HepG2 (cell line): ENCODE data around the gene LSMEM2. TPM values are rescaled to one million over a fixed set of nuclear protein-coding genes. Genes with fewer than 3 reads are reported as not detected.
A peak's percentile ranks its signal among the peaks of the same experiment; 100 is the strongest.

Experiments
- BCL3 ChIP-seq: sonication (generic); formaldehyde crosslinking; IDR thresholded peaks from 2 replicates; pipeline ENCODE4 v1.5.1; 2020; ENCODE audit warnings: mild to moderate bottlenecking, missing genetic modification reagents, moderate library complexity
- BRCA1 ChIP-seq: sonication (generic); formaldehyde crosslinking; IDR thresholded peaks from 2 replicates; pipeline ENCODE4 v1.4.0; 2020; ENCODE audit warnings: missing genetic modification reagents
- HDAC1 ChIP-seq: sonication (generic); formaldehyde crosslinking; IDR thresholded peaks from 2 replicates; pipeline ENCODE4 v1.5.1; 2020; ENCODE audit warnings: mild to moderate bottlenecking, missing genetic modification reagents
- HMGXB3 ChIP-seq: sonication (generic); formaldehyde crosslinking; IDR thresholded peaks from 2 replicates; pipeline ENCODE4 v1.4.0; 2020; ENCODE audit warnings: missing genetic modification reagents, borderline replicate concordance
- HMGXB4 ChIP-seq, 2 experiments: sonication (generic) in 1 of 2; formaldehyde crosslinking in 1 of 2; IDR thresholded peaks; 2 replicates each; pipeline versions ENCODE4 v1.4.0 to v1.6.1; 2018 to 2020; ENCODE audit warnings: missing genetic modification reagents in 2 of 2, borderline replicate concordance in 1 of 2, low read depth in 1 of 2, mild to moderate bottlenecking in 1 of 2, missing biosample characterization in 1 of 2
- KDM5B ChIP-seq: sonication (generic); formaldehyde crosslinking; IDR thresholded peaks from 2 replicates; pipeline ENCODE4 v1.4.0; 2020; ENCODE audit warnings: missing genetic modification reagents, mild to moderate bottlenecking, borderline replicate concordance
- SPEN ChIP-seq: sonication (generic); formaldehyde crosslinking; IDR thresholded peaks from 2 replicates; pipeline ENCODE4 v1.5.1; 2020; ENCODE audit warnings: low read depth, mild to moderate bottlenecking, missing genetic modification reagents
- ZNF883 ChIP-seq: sonication (generic); formaldehyde crosslinking; IDR thresholded peaks from 2 replicates; pipeline ENCODE4 v1.5.1; 2020; ENCODE audit warnings: mild to moderate bottlenecking, missing genetic modification reagents; ENCODE audit errors: not compliant biosample characterization
- ZSCAN21 ChIP-seq: sonication (generic); formaldehyde crosslinking; IDR thresholded peaks from 2 replicates; pipeline ENCODE4 v1.8.0; 2022; ENCODE audit warnings: mild to moderate bottlenecking, missing genetic modification reagents, moderate library complexity, borderline replicate concordance
- polyA plus RNA-seq, 8 experiments: library from polyadenylated mRNA; depleted of rRNA in 3 of 8; stranded (reverse) in 7 of 8; unstranded in 1 of 8; fragments of >200 nt; fragmentation: Illumina TruSeq in 4 of 8; extraction: Trizol in 4 of 8; gene quantifications; 2 replicates each; pipeline versions ENCODE4 v1.2.1 to v1.2.3, GENCODE V29; 2011 to 2016; ENCODE audit warnings: low read depth in 4 of 8, missing spikeins in 1 of 8, mixed read lengths in 1 of 8; ENCODE audit not compliant: insufficient read depth in 1 of 8
- total RNA-seq, 5 experiments: library from RNA; depleted of rRNA; stranded (reverse); fragments of >200 nt; fragmentation: Illumina TruSeq; extraction: Trizol; gene quantifications; 2 replicates each; pipeline ENCODE4 v1.2.3, GENCODE V29; 2016; ENCODE audit warnings: low read depth in 1 of 5
- TF ChIP-seq, protein P1 (sequence below): sonication (generic); formaldehyde crosslinking; IDR thresholded peaks from 2 replicates; pipeline ENCODE4 v1.4.0; 2020; ENCODE audit warnings: missing genetic modification reagents
- TF ChIP-seq, protein P2 (sequence below): sonication (generic); formaldehyde crosslinking; IDR thresholded peaks from 2 replicates; pipeline ENCODE4 v1.4.0; 2020; ENCODE audit warnings: missing genetic modification reagents
- TF ChIP-seq, protein P3 (sequence below): IDR thresholded peaks from 2 replicates; pipeline ENCODE4 v1.6.1; 2012; ENCODE audit warnings: low read length, improper control_type of control experiment

Gene LSMEM2
- total and polyA plus RNA-seq, 2 of the 13 experiments (the other 11 are each of a cell fraction or from before 2014, with no cell fraction given): 0.07 to 0.41 TPM

GRCh38 chr3:50264964-50265485, 13.9 kb upstream of the LSMEM2 start (continued):
- peak; percentile 33; the same call in 1 of the 2 replicates for TF ChIP-seq SPEN (CRISPR knock-in tag)
- TF ChIP-seq BCL3 (CRISPR knock-in tag): peak; percentile 14; the same call in 1 of the 2 replicates
- peak; percentile 78 for TF ChIP-seq ZNF883
- TF ChIP-seq, protein P1, sequence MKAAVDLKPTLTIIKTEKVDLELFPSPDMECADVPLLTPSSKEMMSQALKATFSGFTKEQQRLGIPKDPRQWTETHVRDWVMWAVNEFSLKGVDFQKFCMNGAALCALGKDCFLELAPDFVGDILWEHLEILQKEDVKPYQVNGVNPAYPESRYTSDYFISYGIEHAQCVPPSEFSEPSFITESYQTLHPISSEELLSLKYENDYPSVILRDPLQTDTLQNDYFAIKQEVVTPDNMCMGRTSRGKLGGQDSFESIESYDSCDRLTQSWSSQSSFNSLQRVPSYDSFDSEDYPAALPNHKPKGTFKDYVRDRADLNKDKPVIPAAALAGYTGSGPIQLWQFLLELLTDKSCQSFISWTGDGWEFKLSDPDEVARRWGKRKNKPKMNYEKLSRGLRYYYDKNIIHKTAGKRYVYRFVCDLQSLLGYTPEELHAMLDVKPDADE (CRISPR knock-in tag): no peak
- TF ChIP-seq, protein P2, sequence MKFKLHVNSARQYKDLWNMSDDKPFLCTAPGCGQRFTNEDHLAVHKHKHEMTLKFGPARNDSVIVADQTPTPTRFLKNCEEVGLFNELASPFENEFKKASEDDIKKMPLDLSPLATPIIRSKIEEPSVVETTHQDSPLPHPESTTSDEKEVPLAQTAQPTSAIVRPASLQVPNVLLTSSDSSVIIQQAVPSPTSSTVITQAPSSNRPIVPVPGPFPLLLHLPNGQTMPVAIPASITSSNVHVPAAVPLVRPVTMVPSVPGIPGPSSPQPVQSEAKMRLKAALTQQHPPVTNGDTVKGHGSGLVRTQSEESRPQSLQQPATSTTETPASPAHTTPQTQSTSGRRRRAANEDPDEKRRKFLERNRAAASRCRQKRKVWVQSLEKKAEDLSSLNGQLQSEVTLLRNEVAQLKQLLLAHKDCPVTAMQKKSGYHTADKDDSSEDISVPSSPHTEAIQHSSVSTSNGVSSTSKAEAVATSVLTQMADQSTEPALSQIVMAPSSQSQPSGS (CRISPR knock-in tag): peak; percentile 3; the same call in 1 of the 2 replicates
- TF ChIP-seq BRCA1 (CRISPR knock-in tag): no peak
- 0 out of 2 replicates have a peak, but pooled peaks have one; percentile 20 for TF ChIP-seq ZSCAN21
- no peak for TF ChIP-seq HMGXB3
- TF ChIP-seq, protein P3, sequence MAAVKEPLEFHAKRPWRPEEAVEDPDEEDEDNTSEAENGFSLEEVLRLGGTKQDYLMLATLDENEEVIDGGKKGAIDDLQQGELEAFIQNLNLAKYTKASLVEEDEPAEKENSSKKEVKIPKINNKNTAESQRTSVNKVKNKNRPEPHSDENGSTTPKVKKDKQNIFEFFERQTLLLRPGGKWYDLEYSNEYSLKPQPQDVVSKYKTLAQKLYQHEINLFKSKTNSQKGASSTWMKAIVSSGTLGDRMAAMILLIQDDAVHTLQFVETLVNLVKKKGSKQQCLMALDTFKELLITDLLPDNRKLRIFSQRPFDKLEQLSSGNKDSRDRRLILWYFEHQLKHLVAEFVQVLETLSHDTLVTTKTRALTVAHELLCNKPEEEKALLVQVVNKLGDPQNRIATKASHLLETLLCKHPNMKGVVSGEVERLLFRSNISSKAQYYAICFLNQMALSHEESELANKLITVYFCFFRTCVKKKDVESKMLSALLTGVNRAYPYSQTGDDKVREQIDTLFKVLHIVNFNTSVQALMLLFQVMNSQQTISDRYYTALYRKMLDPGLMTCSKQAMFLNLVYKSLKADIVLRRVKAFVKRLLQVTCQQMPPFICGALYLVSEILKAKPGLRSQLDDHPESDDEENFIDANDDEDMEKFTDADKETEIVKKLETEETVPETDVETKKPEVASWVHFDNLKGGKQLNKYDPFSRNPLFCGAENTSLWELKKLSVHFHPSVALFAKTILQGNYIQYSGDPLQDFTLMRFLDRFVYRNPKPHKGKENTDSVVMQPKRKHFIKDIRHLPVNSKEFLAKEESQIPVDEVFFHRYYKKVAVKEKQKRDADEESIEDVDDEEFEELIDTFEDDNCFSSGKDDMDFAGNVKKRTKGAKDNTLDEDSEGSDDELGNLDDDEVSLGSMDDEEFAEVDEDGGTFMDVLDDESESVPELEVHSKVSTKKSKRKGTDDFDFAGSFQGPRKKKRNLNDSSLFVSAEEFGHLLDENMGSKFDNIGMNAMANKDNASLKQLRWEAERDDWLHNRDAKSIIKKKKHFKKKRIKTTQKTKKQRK: no peak
- peak; percentile 46; the same call in 1 of the 2 replicates for TF ChIP-seq KDM5B (CRISPR knock-in tag)
- TF ChIP-seq HMGXB4 (CRISPR knock-in tag; IDR thresholded peaks at IDR 0.05; ENCODE audit: borderline replicate concordance in 1 of 2, low read depth in 1 of 2): peak in 1 of 2 experiments; percentile 23; a peak in 1 of 4 replicates
- peak; percentile 11; the same call in 1 of the 2 replicates for TF ChIP-seq HDAC1 (CRISPR knock-in tag)
